NCI-H524 (cell line): ENCODE results near the gene UNC13A.
"Not testable (repeated sequence)": the region's sequence is repeated elsewhere in the genome, so short reads cannot be mapped to it uniquely, and the experiment has no call there.

Experiments used
- DNase-seq, 2 experiments: peaks; one replicate each; lab custom pipeline; 2025; lab: John Stamatoyannopoulos, UW

UNC13A gene

DNA sequence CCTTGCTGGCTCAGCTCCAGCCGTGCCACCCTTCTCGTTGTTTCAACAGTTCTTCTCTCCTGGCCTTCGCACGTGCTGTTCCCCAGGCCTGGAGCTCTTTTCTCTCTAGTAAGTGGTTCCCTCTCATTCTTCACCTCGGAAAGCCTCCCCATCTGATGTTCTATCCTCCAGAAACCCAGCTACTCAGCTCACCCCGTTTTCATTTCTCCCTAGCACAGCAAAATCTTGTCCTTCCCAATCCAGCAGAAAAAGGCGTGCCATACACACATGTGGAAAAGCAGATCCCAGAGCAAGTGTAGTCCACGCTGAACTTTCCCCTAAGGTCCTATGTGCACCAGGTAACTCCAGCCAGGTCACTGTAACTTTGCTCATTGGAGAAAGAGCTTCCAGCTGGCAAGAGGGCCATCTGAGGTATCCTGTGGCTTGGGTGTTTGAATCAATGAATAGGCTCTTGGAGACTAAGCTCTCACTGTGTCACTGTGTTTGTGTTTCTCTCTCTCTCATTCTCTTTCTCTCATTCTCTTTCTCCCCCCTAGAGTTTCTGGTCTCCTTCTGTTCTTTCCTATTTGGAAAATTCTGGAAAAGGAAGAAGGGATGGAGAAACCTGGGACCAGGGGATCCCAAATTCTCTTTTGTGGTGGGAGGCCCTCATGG, 83.7 kb downstream of the UNC13A start:
- no peak for DNase-seq

DNA sequence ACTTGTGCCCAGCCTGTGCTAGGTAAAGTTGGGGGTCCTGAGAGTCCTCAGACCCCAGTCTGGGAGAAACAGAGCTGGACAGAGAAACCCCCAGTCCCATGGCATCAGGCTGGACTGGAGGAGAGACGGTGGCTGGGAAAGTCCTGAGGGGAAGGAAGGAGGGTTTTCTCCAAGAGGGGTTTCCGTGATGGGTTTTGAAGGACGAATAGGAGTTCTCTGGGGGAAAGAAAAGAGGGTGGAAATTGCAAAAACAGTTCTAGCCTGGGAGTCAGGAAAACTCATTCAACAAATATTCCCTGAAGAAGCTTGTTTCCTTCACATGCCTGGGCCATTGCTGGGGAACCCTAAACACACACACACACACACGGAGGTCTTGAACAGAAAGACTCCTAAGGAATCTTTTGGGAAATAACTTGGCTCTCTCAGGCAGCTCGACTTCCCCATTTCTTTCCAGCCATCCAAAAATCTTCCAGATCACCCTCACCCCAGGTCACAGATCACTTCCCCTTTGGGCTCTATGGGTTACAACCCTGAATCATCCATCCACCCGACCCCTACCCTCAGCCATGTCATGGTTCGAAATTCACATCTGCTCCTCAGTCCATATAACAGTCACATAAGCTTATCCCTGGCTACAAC, 85.2 kb downstream of the UNC13A start:
- no peak for DNase-seq

DNA sequence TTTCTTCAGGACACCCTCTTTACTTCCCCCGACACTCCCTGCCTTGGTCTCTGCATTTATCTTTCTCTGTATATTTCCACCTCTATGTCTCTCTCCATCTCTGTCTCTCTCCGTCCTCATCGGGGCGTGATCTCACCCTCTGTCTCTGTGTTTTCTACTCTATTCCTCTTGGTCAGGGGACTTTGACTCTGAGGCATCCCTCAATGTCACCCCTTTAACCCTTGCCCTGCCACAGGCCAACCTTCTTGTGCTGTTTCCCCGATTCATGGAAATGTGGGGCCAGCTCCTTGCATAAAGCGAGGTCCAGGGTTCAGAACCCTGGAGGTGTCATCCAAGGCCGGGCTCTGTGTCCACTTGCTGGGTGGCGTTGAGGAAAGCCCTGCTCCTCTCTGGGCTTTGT, 85.9 kb downstream of the UNC13A start:
- no peak for DNase-seq

DNA sequence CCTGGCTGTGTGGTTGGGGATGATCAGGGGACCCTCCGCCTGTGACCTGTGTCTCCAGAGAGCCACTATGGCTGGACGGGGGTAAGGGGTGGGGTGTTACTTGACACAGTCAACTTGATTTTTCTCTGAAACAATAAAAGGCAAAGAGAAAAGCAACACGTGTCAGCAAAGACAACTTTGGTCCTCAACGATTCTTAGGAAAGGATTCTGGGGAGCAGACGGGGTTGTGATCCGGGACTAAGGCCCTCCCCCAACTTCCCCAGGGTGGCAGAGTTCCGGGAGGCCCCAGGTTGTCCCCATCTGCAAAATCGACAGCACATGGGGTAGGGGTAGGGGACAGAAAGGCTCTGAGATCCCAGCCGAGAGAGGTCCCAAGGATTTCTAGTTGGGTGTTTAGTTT, 86.5 kb downstream of the UNC13A start:
- no peak for DNase-seq

GRCh38 chr19:17599780-17600179, 88.4 kb downstream of the UNC13A start:
- no peak for DNase-seq

GRCh38 chr19:17598953-17599352, 89.2 kb downstream of the UNC13A start:
- no peak for DNase-seq

- not testable (repeated sequence) for DNase-seq
These were observed 90.1 kb downstream of the UNC13A start for GRCh38 chr19:17598063-17598462.

DNA sequence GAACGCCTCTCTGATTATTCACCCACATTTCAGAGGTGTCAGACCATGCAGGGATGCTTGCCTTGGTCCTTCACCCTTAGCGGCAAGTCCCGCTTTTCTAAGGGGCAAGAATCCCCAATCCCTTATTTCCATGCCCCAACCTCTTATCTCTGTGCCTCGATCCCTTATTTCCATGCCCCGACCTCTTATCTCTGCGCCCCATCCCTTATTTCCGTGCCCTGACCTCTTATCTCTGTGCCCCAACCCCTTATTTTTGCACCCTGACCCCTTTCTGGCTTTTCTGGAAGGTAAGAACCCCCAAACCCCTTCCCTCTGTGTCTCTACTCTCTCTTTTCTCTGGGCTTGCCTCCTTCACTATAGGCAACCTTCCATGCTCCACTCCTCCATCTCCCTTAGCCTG, 93.9 kb downstream of the UNC13A start:
- not testable (repeated sequence) for DNase-seq

- no peak for DNase-seq
These were observed 97.3 kb downstream of the UNC13A start for GRCh38 chr19:17590866-17591265.

GRCh38 chr19:17585395-17585794, 102.8 kb downstream of the UNC13A start:
- not testable (repeated sequence) for DNase-seq

DNA sequence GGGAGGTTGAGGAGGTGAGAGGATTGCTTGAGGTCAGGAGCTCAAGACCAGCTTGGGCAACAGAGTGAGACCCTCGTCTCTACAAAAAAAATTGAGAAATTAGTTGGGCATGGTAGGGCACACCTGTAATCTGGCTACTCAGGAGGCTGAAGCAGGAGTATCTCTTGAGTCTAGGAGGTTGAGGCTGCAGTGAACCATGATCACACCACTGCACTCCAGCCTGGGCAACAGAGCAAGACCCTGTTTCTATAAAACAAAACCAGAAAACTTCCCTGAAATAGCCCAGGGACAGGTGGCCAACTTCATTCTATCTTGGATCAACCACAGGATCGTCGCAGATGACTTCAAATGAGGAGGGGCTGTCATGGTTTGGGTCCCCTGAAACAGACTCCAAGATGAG, 104.0 kb downstream of the UNC13A start:
- no peak for DNase-seq

- no peak for DNase-seq
These were observed 105.5 kb downstream of the UNC13A start for GRCh38 chr19:17582613-17583012.

DNA sequence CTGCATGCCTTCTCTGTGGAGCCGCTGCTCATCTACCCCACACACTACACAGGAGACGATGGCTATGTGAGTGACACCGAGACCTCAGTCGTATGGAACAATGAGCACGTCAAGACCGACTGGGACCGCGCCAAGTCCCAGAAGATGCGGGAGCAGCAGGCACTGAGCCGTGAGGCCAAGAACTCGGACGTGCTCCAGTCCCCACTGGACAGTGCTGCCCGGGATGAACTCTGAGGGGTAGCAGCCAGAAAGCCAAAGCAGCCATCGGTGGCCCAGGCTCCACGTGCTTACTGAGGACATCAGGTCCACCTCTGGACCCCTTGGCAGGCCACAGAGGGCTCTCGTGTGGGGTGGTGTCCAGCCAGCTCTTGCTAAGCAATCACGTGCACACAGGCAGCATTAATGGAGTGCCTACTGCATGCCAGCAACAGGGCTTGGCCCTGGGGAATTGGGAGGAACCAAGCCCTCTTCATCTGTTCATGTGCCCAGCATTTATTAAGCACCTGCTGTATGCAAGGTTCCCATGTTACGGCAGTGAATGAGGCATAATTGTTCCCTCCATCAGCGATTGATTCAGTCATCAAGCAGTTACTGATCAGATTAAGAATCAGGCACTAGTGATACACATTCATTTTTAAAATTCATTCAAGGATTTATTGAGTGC, 106.8 kb downstream of the UNC13A start:
- DNase-seq: no peak

- no peak for DNase-seq
These were observed 107.5 kb downstream of the UNC13A start for GRCh38 chr19:17580470-17581144.

DNA sequence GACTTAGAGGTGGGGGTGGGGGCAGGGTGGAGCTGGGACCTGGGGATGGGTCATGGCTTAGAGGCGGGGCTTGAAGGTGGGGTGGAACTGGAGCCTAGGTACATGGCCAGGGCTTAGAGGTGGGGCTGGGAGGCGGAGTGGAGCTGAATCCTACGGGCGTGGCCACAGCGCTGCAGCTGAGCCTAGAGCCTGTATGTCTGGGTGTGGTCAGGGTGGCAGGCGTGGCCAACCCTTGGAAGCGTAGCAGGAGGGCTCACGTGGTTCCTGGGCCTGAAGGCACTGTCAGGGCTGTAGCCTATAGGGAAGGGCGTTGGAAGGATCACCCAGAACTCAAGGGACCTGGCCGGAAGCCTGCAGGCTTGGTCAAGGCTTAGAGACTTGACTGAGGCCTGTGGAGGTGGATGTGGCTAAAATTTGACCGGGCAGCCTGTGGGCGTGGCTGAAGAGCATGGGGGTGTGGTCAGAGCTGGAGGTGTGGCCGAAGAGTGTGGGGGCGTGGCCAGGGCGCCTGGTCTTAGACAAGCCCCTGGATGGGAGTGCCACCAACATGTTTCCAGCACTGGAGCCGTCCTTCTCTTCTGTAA, 108.4 kb downstream of the UNC13A start:
- DNase-seq: no peak

DNA sequence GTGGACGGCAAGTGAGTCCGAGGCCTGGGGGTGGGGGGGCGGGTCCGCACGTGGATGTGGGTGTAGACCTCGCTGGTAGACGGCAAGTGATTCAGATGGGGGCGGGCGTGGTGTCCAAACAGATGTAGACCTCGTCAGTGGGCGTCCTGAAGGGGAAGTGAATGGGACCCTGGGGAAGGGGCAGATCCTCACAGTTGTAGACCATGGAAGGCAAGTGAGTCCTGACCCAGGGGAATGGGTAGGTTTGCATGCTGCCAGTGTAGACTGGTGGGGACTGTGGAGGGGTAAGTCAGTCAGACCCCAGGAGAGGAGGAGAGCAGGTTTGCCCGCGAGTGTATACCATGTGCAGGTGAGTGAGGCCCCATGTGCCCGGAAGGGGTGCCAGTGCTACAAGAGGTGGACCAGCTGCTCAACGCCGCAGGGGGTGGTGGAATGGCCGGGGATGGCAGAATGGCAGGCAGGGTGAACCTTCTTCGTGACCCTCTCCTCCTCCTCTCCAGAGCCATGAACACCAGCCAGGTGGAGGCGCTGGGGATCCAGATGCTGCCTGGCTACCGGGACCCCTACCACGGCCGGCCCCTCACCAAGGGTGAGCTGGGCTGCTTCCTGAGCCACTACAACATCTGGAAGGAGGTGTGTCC, 110.6 kb downstream of the UNC13A start:
- no peak for DNase-seq

DNA sequence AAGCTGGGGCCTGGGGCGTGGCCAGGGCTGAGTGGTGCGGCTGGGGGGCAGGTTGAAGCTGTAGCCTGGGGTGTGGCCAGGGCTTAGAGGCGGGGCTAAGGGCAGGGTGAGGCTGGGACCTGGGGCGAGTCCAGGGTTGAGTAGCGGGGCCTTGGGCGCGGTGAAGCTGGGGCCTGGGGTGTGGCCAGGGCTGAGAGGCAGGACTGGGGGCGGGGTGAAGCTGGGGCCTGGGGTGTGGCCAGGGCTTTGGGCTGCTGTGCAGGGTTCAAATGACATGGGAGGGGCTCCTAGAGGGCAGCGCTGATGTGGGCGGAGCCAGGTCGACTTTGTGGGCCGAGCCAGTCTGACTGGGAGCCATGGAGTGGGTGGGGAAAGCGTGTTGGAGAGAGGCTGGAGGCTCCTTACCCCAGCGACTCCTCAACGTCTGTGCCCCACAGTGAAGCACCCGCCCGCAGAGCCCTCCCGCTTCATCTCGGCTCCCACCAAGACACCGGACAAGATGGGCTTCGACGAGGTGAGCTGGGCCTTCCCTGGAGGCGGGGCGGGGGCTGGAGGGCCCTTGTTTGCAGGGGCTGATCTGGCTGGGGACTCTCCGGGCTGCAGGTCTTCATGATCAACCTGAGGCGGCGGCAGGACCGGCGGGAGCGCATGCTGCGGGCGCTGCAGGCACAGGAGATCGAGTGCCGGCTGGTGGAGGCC, 111.2 kb downstream of the UNC13A start:
- no peak for DNase-seq

DNA sequence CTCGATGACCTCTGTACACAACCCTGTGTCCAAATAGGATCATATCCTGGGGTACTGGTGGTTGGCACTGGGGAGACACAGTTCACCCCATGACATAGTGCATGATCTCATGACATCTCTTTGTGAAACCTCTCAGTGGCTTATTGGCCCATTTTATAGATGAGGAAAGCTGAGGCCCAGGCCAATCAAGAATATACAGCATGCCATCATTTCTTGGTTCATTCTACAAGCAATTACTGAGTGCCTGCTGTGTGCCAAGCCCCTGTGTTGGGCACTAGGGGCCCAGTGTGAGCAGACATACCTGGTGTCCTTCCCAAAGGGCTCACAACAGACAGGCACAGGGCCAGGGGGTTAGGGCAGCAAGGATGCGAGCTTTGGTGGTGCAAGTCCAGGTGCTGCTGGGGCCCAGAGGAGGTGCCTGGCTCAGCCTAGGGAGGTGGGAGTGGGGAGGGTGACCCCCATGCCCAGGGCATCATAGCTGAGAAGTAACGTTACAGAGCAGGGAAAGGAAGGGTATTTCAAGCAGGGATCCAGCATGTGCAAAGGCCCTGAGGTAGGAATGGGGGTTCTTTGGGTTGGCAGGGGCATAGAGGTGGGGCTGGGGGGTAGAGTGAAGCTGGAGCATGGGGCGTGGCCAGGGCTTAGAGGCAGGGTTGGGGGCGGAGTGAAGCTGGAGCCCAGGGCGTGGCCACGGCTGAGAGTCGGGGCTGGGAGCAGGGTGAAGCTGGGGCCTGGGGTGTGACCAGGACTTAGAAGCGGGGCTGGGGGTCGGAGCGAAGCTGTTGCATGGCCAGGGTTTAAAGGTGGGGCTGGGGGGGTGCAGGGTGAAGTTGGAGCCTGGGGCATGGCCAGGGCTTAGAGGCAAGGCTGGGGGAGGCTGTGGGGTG, 112.0 kb downstream of the UNC13A start:
- DNase-seq: no peak

DNA sequence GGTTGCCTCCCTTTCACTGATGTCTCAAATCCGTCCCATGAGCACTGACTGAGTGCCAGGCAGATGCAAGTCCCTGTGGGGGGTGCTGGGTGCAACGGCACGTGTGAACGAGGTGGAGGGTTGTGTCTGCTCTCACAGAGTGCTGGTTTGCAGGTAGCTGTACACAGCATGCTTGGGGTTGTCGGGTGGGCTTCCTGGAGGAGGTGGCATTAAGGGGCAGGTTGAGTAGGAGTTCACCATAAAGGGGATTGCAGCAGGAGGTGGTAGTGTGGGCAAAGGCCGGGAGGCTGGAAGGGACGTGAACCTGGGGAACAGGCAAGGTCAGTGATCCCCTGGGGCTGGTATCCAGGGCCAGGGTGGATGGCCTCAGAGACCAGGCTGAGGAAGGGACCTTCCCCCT, 115.5 kb downstream of the UNC13A start:
- no peak for DNase-seq

DNA sequence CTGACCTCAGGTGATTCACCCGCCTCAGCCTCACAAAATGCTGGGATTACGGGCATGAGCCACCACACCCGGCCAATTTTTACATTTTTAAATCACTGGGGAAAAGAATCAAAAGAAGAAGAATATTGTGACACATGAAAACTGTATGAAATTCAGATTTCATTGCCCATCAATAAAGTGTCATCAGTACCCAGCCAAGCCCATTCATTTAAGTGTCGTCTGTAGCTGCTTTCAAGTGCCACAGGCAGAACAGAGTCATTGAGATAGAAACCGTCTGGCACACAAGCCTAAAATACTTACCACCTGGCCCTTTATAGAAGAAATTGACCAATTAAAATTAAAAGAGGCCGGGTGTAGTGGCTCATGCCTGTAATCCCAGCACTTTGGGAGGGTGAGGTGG, 117.4 kb downstream of the UNC13A start:
- peak; percentile 45 to 81 for DNase-seq
